Transverse colon (tissue), 4 donors: ENCODE data around the gene CRIP2. TPM values are rescaled to one million over a fixed set of nuclear protein-coding genes. Genes with fewer than 3 reads are reported as not detected.
A peak's percentile ranks its signal among the peaks of the same experiment; 100 is the strongest.

Source experiments
- DNase-seq: peaks from one replicate; pipeline ENCODE4 v3.0.0-alpha.2; 2019
- H3K27ac ChIP-seq, 4 donors: fragments of 200-600 bp; sonication (generic); 2 replicates each; pipeline ENCODE4 v1.5.1; 2016 to 2018; ENCODE audit warnings: inconsistent platforms in 4 of 4
- H3K27me3 ChIP-seq: fragments of 200-600 bp; sonication (generic); 2 replicates; pipeline ENCODE4 v1.5.1; 2017; ENCODE audit warnings: inconsistent platforms
- H3K36me3 ChIP-seq, 4 donors: fragments of 200-600 bp; sonication (generic); 2 replicates each; pipeline ENCODE4 v1.5.1; 2017 to 2019; ENCODE audit warnings: inconsistent platforms in 4 of 4
- H3K4me1 ChIP-seq, 4 donors: fragments of 200-600 bp; sonication (generic); 2 replicates each; pipeline ENCODE4 v1.5.1; 2017 to 2020; ENCODE audit warnings: inconsistent platforms in 4 of 4
- H3K4me3 ChIP-seq, 4 donors: fragments of 200-600 bp; sonication (generic); 1 replicate in 1 of 4; 2 replicates in 3 of 4; pipeline versions ENCODE4 v1.5.1 to v1.6.1; 2017 to 2019; ENCODE audit warnings: inconsistent platforms in 4 of 4
- H3K9me3 ChIP-seq, 2 donors: fragments of 200-600 bp; sonication (generic); 2 replicates each; pipeline ENCODE4 v1.5.1; 2017 to 2019; ENCODE audit warnings: inconsistent platforms in 2 of 2
- EP300 ChIP-seq: sonication (generic); formaldehyde crosslinking; IDR thresholded peaks from one replicate; pipeline ENCODE4 v1.6.1; 2017; ENCODE audit warnings: antibody characterized with exemption, low read depth
- POLR2A ChIP-seq: fragments of 450-650 bp; IDR thresholded peaks from one replicate; pipeline ENCODE4 v1.6.1; 2016; ENCODE audit warnings: antibody characterized with exemption, mild to moderate bottlenecking, moderate library complexity
- POLR2AphosphoS5 ChIP-seq, 3 donors: sonication (generic); formaldehyde crosslinking; IDR thresholded peaks; one replicate each; pipeline ENCODE4 v1.6.1; 2016; ENCODE audit warnings: antibody characterized with exemption in 3 of 3
- WGBS, 2 donors: methylation state at CpG; one replicate each; pipeline ENCODE4 v1.1.5; 2018; ENCODE audit warnings: low coverage in 1 of 2; 5-methylcytosine and 5-hydroxymethylcytosine counted together
- in situ Hi-C, 4 donors: fragments of 200-750 bp; cut with MboI; loops; one replicate each; pipeline versions ENCODE4 v1.15.0 to v1.15.1; 2017; ENCODE audit warnings: low sequenced_read_pairs in 3 of 4, low pct_ligation_motif_present in 1 of 4, low pct_unique_long_range_greater_than_20kb in 1 of 4
- intact Hi-C: fragments of 100-400 bp; cut with DNase I; formaldehyde crosslinking; loops from one replicate; pipeline ENCODE4 v1.15.1; 2023; ENCODE audit warnings: low total_unique reads
- total RNA-seq, 4 donors: library from RNA; depleted of rRNA; stranded (reverse); fragments of >200 nt; gene quantifications; one replicate each; pipeline ENCODE4 v1.1.0, GENCODE V29; 2016
- TF ChIP-seq, protein P1 (sequence below), 5 experiments: fragments of 200-600 bp in 3 of 5; fragments of 450-650 bp in 2 of 5; sonication (generic) in 3 of 5; IDR thresholded peaks; 1 replicate in 2 of 5; 2 replicates in 3 of 5; pipeline ENCODE4 v1.5.1; 2016 to 2017; ENCODE audit warnings: antibody characterized with exemption in 5 of 5, inconsistent platforms in 3 of 5, mild to moderate bottlenecking in 2 of 5, moderate library complexity in 1 of 5

Gene CRIP2
- total RNA-seq, 4 donors from 2014 or later, result 11.2 to 67.3 (median 22.4) TPM

DNA sequence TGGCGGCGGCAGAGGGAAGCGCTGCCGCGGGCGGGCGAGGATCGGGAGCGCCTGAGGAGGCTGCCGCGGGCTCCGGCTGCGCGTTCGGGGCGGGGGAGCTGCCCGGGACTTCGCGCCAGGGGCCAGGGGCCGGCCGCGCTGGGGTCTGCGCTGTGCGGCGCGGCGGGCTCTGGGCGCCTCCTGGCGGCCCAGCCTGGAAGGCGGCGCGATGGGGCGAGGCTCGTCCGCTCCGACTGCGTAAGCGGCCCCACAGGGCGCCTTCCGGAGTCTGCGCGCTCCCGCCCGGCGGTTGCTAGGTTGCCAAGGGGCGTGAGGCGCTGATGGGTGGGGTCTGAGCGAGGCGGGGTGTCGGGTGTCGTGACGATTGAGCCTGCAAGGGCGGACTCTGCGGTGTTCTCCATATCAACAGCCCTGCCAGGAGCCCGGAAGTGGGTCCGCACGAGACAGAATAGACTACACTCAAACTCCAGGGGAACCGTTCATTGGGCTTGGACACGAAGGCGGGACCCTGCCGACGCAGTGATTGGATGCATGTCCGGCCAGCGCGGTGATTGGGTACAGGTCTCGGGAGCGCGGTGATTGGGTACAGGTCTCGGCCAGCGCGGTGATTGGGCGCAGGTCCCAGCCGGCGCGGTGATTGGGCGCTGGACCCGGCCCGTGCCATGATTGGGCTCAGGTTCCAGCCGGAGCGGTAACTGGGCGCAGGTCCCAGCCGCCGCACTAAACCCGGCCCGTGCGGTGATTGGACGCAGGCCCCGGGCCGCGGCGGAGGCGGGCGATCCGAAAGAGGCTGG, 16.1 kb downstream of the CRIP2 start, which contains the start of gene TEDC1:
TEDC1 (plus strand) TSS at position 675 of the 794 bp plus-strand sequence. CDS start 130 bp downstream, outside the sequence.
- H3K4me3 ChIP-seq, result peak within 1 kb of the TSS; percentile 65 to 81 (median 76)
- peak; percentile 99 for DNase-seq
- in situ Hi-C loops (no loop called here), intact Hi-C loops (loop anchor here (2.0 kb wide), 1 partner anchor 120 kb away; no protein-coding TSS in a partner anchor)
- peak within 1 kb of the TSS; percentile 98 to 99 (median 99) for H3K27ac ChIP-seq
- H3K9me3 ChIP-seq, result no peaks in the 10 kb centered on the region
- WGBS, 2 donors, result 0% methylated on average over 11 of the region's 94 CpGs; no CpG with 5 or more reads in 1 of the 2 donors
- no peaks in the 10 kb centered on the region for H3K36me3 ChIP-seq
- H3K4me1 ChIP-seq, result peaks cover 14 to 55% (median 48%) of the 10 kb centered on the region in 4 donors
- TF ChIP-seq POLR2A (peak; percentile 75), POLR2AphosphoS5 (IDR thresholded peaks at IDR 0.05) (peak; percentile 51 to 63 (median 57)), EP300 (no peak)
- TF ChIP-seq, protein P1, sequence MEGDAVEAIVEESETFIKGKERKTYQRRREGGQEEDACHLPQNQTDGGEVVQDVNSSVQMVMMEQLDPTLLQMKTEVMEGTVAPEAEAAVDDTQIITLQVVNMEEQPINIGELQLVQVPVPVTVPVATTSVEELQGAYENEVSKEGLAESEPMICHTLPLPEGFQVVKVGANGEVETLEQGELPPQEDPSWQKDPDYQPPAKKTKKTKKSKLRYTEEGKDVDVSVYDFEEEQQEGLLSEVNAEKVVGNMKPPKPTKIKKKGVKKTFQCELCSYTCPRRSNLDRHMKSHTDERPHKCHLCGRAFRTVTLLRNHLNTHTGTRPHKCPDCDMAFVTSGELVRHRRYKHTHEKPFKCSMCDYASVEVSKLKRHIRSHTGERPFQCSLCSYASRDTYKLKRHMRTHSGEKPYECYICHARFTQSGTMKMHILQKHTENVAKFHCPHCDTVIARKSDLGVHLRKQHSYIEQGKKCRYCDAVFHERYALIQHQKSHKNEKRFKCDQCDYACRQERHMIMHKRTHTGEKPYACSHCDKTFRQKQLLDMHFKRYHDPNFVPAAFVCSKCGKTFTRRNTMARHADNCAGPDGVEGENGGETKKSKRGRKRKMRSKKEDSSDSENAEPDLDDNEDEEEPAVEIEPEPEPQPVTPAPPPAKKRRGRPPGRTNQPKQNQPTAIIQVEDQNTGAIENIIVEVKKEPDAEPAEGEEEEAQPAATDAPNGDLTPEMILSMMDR (IDR thresholded peaks at IDR 0.05), result peak; percentile 55 to 84 (median 75)
- H3K27me3 ChIP-seq, result peaks cover 16% of the 10 kb centered on the region

DNA sequence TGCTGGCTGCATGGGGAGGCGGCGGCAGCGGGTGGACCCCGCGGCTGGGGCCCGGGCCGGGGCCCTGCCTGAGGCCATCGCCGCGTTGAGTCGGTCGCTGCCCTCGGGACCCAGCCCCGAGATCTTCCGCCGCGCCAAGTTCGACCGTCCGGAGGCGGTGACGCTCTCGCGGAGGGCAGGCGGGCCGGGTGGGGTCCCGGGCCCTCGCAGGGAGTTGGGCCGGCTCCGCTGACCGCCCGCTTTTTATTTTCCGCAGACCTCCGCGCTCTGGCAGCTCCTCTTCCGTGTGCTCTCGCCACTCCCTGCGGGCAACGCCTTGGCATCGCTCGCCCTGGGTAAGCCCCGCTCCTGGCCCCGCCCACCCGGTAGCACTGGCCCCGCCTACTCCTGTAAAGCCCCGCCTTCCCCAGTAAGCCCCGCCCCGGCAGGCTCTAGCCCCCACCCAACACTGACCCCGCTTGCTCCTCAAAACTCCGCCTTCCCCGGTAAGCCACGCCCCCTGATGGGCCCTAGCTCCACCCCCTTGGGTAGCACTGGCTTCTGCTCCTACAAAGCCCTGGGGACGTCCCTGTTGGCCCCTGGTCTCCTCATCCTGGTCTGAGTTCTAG, 16.8 kb downstream of the CRIP2 start:
- no peaks in the 10 kb centered on the region for H3K9me3 ChIP-seq
- peaks cover 14 to 48% (median 41%) of the 10 kb centered on the region in 4 donors for H3K4me1 ChIP-seq
- no peaks in the 10 kb centered on the region for H3K36me3 ChIP-seq
- TF ChIP-seq POLR2AphosphoS5 (IDR thresholded peaks at IDR 0.05), result peak in 1 of 3 donors; percentile 34
- TF ChIP-seq, protein P1 (IDR thresholded peaks at IDR 0.05), result no peak
- TF ChIP-seq POLR2A, result peak; percentile 72
- peak; percentile 83 for DNase-seq
- H3K27ac ChIP-seq, result peak overlapping the region; percentile 93 to 99 (median 99)
- H3K4me3 ChIP-seq, result peak overlapping the region; percentile 57 to 76 (median 62)
- intact Hi-C loops, result loop anchor here (2.0 kb wide), 1 partner anchor 121 kb away; no protein-coding TSS in a partner anchor
- 2 to 8% methylated on average over 5 to 48 of the region's 53 CpGs for WGBS, 2 donors
- H3K27me3 ChIP-seq, result peaks cover 10% of the 10 kb centered on the region
- in situ Hi-C loops, result no loop called here

DNA sequence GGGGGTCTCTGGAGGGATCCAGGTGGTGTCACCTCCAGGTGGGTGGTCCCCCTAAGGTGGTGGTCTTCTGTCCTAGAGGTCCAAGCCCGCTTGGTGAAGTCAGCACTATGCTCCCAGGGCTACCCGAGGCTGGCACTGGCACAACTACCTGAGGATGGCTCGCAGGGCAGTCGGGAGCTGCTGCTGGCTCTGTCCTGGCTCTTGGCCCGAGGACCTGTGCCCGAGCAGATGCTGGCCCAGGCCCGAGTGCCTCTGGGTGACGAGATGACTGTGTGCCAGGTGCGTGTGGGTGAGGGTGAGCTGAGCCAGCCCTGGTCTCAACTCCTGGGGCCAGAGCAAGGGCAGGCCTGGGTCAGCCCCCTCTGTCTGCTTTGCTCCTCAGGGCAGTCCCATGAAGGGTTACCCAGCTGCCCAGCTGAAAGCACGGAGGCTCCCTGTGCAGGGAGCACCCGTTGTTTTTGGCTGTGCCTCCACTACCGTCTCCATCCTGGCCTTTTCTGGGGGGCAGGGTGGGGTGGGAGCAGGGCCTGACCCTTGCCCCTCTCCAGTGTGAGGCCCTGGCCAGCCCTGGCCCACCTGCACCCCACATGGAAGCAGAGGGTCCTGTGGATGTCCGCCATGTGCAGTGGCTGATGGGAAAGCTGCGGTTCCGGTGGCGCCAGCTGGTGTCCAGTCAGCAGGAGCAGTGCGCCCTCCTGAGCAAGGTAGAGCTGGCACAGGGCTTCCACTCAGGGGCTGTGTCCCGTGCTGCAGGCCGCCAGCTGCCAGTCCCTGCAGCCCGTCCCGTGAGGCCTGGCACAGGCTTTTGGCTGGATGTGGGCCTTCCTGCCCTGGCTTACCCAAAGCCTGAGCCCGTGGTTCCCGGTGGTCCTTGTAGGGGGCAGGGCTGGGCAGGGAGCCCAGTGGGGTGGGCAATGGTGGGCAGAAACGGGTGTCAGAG, 17.7 kb downstream of the CRIP2 start:
- TF ChIP-seq POLR2A (no peak), POLR2AphosphoS5 (IDR thresholded peaks at IDR 0.05) (no peak), EP300 (no peak)
- TF ChIP-seq, protein P1 (IDR thresholded peaks at IDR 0.05), result no peak
- in situ Hi-C loops, result no loop called here
- no peak overlapping the region for H3K4me3 ChIP-seq

More for the DNA sequence above, 17.7 kb downstream of the CRIP2 start:
- intact Hi-C loops, result no loop called here
- Histone ChIP-seq H3K36me3 (no peaks in the 10 kb centered on the region), H3K4me1 (peaks cover 14 to 39% (median 33%) of the 10 kb centered on the region in 4 donors), H3K9me3 (no peaks in the 10 kb centered on the region), H3K27me3 (peaks cover 2% of the 10 kb centered on the region), H3K27ac (peak overlapping the region in 3 of 4 donors; percentile 93 to 99 (median 99))
- DNase-seq, result no peak
- WGBS, 2 donors, result 89% methylated on average over 24 of the region's 24 CpGs; no CpG with 5 or more reads in 1 of the 2 donors
